Endothelial cell of umbilical vein (primary cell): Measurements from ENCODE around the gene IP6K1.

ENCODE experiments used
- CTCF ChIP-seq, 2 donors: IDR thresholded peaks; 1 replicate in 1 of 2; 2 replicates in 1 of 2; pipeline ENCODE4 v1.5.1; 2011; ENCODE audit warnings: low read length in 2 of 2, mild to moderate bottlenecking in 2 of 2, moderate library complexity in 2 of 2, control low read depth in 1 of 2, inconsistent platforms in 1 of 2, low read depth in 1 of 2; ENCODE audit not compliant: insufficient read depth in 1 of 2; ENCODE audit errors: extremely low read depth in 1 of 2
- EZH2 ChIP-seq: IDR thresholded peaks from 2 replicates; pipeline ENCODE4 v1.6.1; 2012; ENCODE audit warnings: borderline replicate concordance, low read depth, mild to moderate bottlenecking, moderate library complexity, low read length, inconsistent platforms; ENCODE audit not compliant: severe bottlenecking
- MYC ChIP-seq: IDR thresholded peaks from one replicate; pipeline ENCODE4 v1.6.1; 2011; ENCODE audit warnings: mild to moderate bottlenecking, low read depth, low read length
- POLR2A ChIP-seq: IDR thresholded peaks from 2 replicates; pipeline ENCODE4 v1.6.1; 2012; ENCODE audit warnings: low read depth, mild to moderate bottlenecking, control low read depth, low read length
- POLR2AphosphoS5 ChIP-seq: IDR thresholded peaks from 2 replicates; pipeline ENCODE4 v1.6.1; 2012; ENCODE audit warnings: low read depth, mild to moderate bottlenecking, control low read depth, low read length, moderate library complexity; ENCODE audit not compliant: insufficient read depth
- TF ChIP-seq, protein P1 (sequence below): IDR thresholded peaks from 2 replicates; pipeline ENCODE4 v1.6.1; 2011; ENCODE audit not compliant: insufficient read depth, insufficient read length

DNA sequence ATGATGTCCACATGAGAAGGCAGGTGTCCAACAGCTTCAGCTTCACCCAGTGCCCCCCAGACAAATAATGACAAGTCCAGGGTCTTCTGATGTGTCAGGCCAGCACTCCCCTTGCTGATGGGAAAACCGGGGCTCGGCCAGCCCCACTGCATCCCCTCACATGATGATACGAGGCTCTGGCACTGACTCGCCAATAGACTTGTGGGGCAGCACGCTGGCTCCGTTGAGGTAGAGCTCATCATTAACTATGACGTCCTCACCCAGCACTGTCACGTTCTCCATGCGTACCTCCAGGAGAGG is 64.8 kb downstream of the IP6K1 start:
- TF ChIP-seq CTCF (IDR thresholded peaks at IDR 0.05; ENCODE audit: extremely low read depth in 1 of 2, insufficient read depth in 1 of 2, low read depth in 1 of 2, low read length in 2 of 2) (no peak), POLR2AphosphoS5 (no peak), EZH2 (no peak), MYC (no peak), POLR2A (no peak)
- TF ChIP-seq, protein P1, sequence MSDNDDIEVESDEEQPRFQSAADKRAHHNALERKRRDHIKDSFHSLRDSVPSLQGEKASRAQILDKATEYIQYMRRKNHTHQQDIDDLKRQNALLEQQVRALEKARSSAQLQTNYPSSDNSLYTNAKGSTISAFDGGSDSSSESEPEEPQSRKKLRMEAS, result no peak
